Endodermal cell (in vitro differentiated cells): Measurements from ENCODE around the gene UBIAD1. TPM values are rescaled to one million over a fixed set of nuclear protein-coding genes. Genes with fewer than 3 reads are reported as not detected.

Experiments used
- DNase-seq: peaks from one replicate; pipeline ENCODE4 v3.0.0-alpha.2; 2017
- H3K27ac ChIP-seq: 2 replicates; pipeline ENCODE4 v1.5.1; 2013; ENCODE audit warnings: mild to moderate bottlenecking, low read depth, low read length, moderate library complexity
- H3K27me3 ChIP-seq: 2 replicates; pipeline ENCODE4 v1.6.1; 2013; ENCODE audit warnings: mild to moderate bottlenecking, low read length, moderate library complexity; ENCODE audit not compliant: insufficient read depth, control insufficient read depth, poor library complexity, severe bottlenecking
- H3K36me3 ChIP-seq: 2 replicates; pipeline ENCODE4 v1.7.0; 2013; ENCODE audit warnings: mild to moderate bottlenecking, low read length, moderate library complexity; ENCODE audit not compliant: control insufficient read depth, insufficient read depth
- H3K4me1 ChIP-seq: one replicate; pipeline ENCODE4 v1.7.0; 2013; ENCODE audit warnings: low read length; ENCODE audit not compliant: control insufficient read depth, insufficient read depth
- H3K4me3 ChIP-seq: 2 replicates; pipeline ENCODE4 v1.5.1; 2013; ENCODE audit warnings: mild to moderate bottlenecking, low read length, moderate library complexity
- H3K9ac ChIP-seq: 2 replicates; pipeline ENCODE4 v1.6.1; 2013; ENCODE audit warnings: mild to moderate bottlenecking, low read length, moderate library complexity; ENCODE audit not compliant: poor library complexity, severe bottlenecking; ENCODE audit errors: extremely low read depth
- H3K9me3 ChIP-seq: 2 replicates; pipeline ENCODE4 v1.6.1; 2013; ENCODE audit warnings: mild to moderate bottlenecking, low read length, moderate library complexity; ENCODE audit not compliant: control insufficient read depth
- H3K27ac Mint-ChIP-seq: 2 replicates; pipeline ENCODE4 v1.8.0; 2020; ENCODE audit warnings: mixed read lengths
- H3K27me3 Mint-ChIP-seq: 2 replicates; pipeline ENCODE4 v1.8.0; 2021; ENCODE audit warnings: mild to moderate bottlenecking, mixed read lengths; ENCODE audit not compliant: insufficient read depth
- H3K36me3 Mint-ChIP-seq: 2 replicates; pipeline ENCODE4 v1.8.0; 2020; ENCODE audit warnings: low read depth, mixed read lengths
- H3K4me1 Mint-ChIP-seq: 2 replicates; pipeline ENCODE4 v1.8.0; 2020; ENCODE audit warnings: mixed read lengths
- H3K4me3 Mint-ChIP-seq: 2 replicates; pipeline ENCODE4 v1.8.0; 2020; ENCODE audit warnings: mild to moderate bottlenecking, moderate library complexity, mixed read lengths
- H3K9me3 Mint-ChIP-seq: 2 replicates; pipeline ENCODE4 v1.8.0; 2020; ENCODE audit warnings: mild to moderate bottlenecking, mixed read lengths
- WGBS, 2 experiments: methylation state at CpG; one replicate each; pipeline versions ENCODE4 v1.1.5 to v1.1.7; 2013; ENCODE audit warnings: missing lambda C conversion rate in 2 of 2, mixed read lengths in 1 of 2; ENCODE audit not compliant: insufficient coverage in 1 of 2, insufficient read length in 1 of 2; 5-methylcytosine and 5-hydroxymethylcytosine counted together
- total RNA-seq, 2 donors: library from RNA; stranded (reverse); fragmentation: NEBNext Ultra II Directional in 1 of 2; extraction: Animal tissue kit (Norgen Biotek cat#: 25700) in 1 of 2; gene quantifications; 2 replicates in 1 of 2; 3 replicates in 1 of 2; pipeline ENCODE4 v1.2.1, GENCODE V29; 2021
- TF ChIP-seq, protein P1 (sequence below): fragments of 200-600 bp; sonication (generic); conservative IDR thresholded peaks from 2 replicates; pipeline ENCODE4 v1.5.0; 2021; ENCODE audit warnings: antibody characterized with exemption, mild to moderate bottlenecking

UBIAD1 gene
- total RNA-seq, 2 donors from 2014 or later: 12.9 to 15.9 TPM

DNA sequence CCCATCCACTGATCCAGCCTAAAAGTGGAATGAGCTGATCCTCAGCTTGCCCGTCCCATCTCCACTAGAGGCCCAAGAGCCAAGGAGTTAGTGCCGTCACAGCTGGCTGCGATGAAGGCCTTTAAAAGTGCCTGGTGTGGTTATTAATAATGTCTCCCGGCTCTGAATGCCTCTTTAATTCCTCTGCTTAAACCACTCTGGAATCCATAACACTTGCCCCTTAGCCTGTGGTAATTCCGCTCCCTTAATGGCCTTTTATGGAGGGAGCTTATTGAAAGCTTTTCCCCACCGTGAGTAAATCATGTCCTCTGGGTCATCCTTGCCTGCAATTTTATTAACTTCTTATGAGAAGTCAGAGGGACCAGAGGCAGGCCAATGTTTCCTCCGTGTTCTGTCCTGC is 55.4 kb downstream of the UBIAD1 start:
- Histone ChIP-seq H3K9me3 (no peaks in the 10 kb centered on the region), H3K36me3 (no peaks in the 10 kb centered on the region), H3K4me1 (peaks cover 9% of the 10 kb centered on the region), H3K27me3 (no peaks in the 10 kb centered on the region), H3K9ac (no peak overlapping the region), H3K4me3 (no peak overlapping the region), H3K27ac (peak overlapping the region; percentile 32)
- WGBS, 2 experiments: 88 to 94% methylated on average over 4 to 7 of the region's 7 CpGs
- Mint-ChIP-seq H3K4me1 (peaks cover 17% of the 10 kb centered on the region), H3K27me3 (no peaks in the 10 kb centered on the region), H3K27ac (no peak overlapping the region), H3K9me3 (no peaks in the 10 kb centered on the region), H3K4me3 (no peak overlapping the region), H3K36me3 (no peaks in the 10 kb centered on the region)
- TF ChIP-seq, protein P1, sequence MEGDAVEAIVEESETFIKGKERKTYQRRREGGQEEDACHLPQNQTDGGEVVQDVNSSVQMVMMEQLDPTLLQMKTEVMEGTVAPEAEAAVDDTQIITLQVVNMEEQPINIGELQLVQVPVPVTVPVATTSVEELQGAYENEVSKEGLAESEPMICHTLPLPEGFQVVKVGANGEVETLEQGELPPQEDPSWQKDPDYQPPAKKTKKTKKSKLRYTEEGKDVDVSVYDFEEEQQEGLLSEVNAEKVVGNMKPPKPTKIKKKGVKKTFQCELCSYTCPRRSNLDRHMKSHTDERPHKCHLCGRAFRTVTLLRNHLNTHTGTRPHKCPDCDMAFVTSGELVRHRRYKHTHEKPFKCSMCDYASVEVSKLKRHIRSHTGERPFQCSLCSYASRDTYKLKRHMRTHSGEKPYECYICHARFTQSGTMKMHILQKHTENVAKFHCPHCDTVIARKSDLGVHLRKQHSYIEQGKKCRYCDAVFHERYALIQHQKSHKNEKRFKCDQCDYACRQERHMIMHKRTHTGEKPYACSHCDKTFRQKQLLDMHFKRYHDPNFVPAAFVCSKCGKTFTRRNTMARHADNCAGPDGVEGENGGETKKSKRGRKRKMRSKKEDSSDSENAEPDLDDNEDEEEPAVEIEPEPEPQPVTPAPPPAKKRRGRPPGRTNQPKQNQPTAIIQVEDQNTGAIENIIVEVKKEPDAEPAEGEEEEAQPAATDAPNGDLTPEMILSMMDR: no peak
- no peak for DNase-seq

DNA sequence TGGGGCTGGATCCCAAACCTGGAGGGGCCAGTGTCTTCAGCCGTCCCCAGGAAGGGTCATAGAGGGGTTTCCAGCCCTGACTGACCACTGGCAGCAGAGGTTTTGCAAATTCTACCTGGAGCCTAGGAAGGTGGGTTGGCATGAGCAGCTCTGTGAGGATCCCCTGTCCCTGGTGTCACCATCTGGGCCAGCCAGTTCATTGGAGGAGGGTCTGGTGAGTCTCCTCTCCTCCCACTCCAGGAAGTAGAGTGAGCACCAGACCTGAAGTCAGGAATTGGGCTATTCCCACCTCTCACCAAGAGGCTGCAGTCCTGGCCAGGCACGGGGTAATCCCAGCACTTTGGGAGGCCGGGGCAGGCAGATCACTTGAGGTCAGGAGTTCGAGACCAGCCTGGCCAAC is 57.4 kb downstream of the UBIAD1 start:
- TF ChIP-seq, protein P1: no peak
- DNase-seq: peak; percentile 65
- WGBS, 2 experiments: 95% methylated on average over 4 of the region's 4 CpGs; no CpG with 5 or more reads in 1 of the 2 experiments
- no peak overlapping the region for H3K27ac Mint-ChIP-seq
- Histone ChIP-seq H3K4me3 (no peak overlapping the region), H3K27me3 (no peaks in the 10 kb centered on the region), H3K9ac (no peak overlapping the region), H3K36me3 (no peaks in the 10 kb centered on the region), H3K4me1 (peaks cover 9% of the 10 kb centered on the region), H3K9me3 (no peaks in the 10 kb centered on the region), H3K27ac (no peak overlapping the region)
- no peak overlapping the region for H3K4me3 Mint-ChIP-seq
- no peaks in the 10 kb centered on the region for H3K9me3 Mint-ChIP-seq
- no peaks in the 10 kb centered on the region for H3K36me3 Mint-ChIP-seq
- H3K4me1 Mint-ChIP-seq: peaks cover 12% of the 10 kb centered on the region
- H3K27me3 Mint-ChIP-seq: no peaks in the 10 kb centered on the region

DNA sequence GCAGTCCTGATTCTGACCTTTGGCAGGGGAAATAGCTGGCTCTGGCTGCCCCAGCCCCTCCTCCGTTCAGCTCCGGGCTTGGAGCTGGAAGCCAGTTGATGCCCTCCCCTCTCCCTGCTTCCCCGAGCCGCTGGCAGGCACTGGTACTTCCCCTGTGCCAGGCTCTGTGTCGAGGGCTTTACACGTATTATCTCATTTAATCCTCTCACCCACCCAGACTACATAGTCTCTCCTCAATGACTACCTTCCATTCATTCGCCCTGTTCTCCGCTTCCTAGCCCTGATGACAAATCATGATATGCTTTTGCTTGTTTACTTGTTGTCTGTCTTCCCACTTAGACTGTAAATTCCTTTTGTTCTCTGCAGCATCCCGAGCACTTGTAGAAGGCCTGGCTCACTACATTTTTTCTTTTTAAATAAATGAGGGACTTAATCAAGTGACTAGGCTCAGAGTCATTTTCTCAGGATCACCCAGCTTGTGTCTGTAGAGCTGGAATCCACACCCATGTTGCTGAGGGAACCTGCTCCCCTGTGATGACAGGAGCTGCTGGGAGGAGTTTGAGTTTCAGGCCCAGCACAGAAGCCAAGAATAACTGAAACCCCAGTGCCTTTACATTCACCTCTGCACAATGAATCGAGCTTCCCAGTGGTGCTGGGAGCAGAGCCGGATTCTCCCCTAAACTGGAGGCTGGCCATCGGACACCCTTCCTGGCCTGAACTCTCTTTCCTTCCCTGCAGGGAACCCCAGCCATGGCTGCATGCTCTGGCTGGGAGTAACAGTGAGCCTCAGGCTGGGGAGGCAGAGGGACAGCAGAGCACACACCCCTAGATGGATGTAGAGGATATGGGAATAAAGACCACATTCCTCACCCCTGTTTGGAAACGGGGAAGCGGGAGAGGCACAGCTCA is 58.3 kb downstream of the UBIAD1 start:
- no peaks in the 10 kb centered on the region for H3K27me3 Mint-ChIP-seq
- H3K27ac Mint-ChIP-seq: peak overlapping the region; percentile 19
- no peaks in the 10 kb centered on the region for H3K9me3 ChIP-seq
- H3K36me3 ChIP-seq: no peaks in the 10 kb centered on the region
- H3K36me3 Mint-ChIP-seq: no peaks in the 10 kb centered on the region
- peak; percentile 59 for DNase-seq
- H3K9me3 Mint-ChIP-seq: no peaks in the 10 kb centered on the region
- no peak overlapping the region for H3K9ac ChIP-seq
- peaks cover 12% of the 10 kb centered on the region for H3K4me1 Mint-ChIP-seq
- TF ChIP-seq, protein P1: no peak
- H3K4me3 Mint-ChIP-seq: no peak overlapping the region
- no peak overlapping the region for H3K27ac ChIP-seq
- H3K27me3 ChIP-seq: no peaks in the 10 kb centered on the region
- H3K4me1 ChIP-seq: peaks cover 9% of the 10 kb centered on the region
- H3K4me3 ChIP-seq: no peak overlapping the region
- WGBS, 2 experiments: 85% methylated on average over 10 to 14 of the region's 14 CpGs
